ENCODE measurements around the gene FBXW5.

DNA sequence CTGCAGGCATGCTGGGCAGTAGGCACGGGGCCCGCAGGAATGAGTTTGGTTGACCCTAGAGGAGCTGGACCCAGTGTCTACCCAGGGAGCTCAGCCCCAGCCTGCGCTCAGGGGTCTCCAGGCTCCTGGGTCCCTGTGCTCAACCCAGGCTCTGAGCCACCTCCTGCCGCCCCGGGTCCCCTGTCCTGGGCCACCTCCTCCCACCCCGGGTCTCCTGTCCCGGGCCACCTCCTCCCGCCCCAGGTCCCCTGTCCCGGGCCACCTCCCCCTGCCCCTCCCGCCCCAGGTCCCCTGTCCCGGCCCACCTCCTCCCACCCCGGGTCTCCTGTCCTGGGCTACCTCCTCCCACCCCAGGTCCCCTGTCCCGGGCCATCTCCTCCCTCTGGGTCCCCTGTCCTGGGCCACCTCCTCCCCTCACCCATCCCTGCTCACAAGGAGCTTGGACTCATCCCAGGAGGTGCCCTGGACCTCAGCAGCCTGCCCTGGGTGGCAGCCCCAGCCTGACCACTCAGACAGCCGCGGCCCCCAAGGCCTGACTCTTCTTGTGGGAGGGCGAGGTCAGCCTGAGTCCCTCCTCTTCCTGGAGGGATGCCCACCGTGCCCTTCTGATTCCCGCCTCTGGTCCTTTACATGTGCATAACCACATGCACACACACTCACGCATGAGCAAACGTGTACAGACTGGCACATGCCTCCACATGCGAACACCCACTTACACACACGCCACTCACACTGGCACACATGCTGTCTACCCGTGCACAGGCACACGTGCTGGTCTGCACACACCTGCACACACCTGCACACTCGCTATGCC, 9.9 kb upstream of the FBXW5 start:
- TF ChIP-seq POU2F2 (IDR thresholded peaks at IDR 0.05; ENCODE audit: low read depth, low read length), result no peak
- TF ChIP-seq TAF1 (IDR thresholded peaks at IDR 0.05; ENCODE audit: low read depth, low read length), result no peak
- no peak for TF ChIP-seq POLR2A (IDR thresholded peaks at IDR 0.05; ENCODE audit: low read depth, low read length)
- TF ChIP-seq POLR2AphosphoS5 (IDR thresholded peaks at IDR 0.05; ENCODE audit: low read depth, low read length), result no peak
- TF ChIP-seq SPI1 (IDR thresholded peaks at IDR 0.05; ENCODE audit: low read depth, low read length), result no peak
- TF ChIP-seq PAX5 (IDR thresholded peaks at IDR 0.05; ENCODE audit: insufficient read depth, low read length, severe bottlenecking), result no peak

Measured in GM12891 (cell line).